BLaER1 treated with 17β-estradiol and CSF1 and Interleukin-3, amounts not matched to agents 10 nM and 100 nM (cell line): ENCODE data around the gene PDYN.

ENCODE experiments used
- H3K27ac ChIP-seq, 11 experiments: shearing (Covaris generic); formaldehyde crosslinking; 2 replicates each; pipeline ENCODE4 v1.8.1; 2022
- H3K27me3 ChIP-seq, 11 experiments: shearing (Covaris generic); formaldehyde crosslinking; 2 replicates each; pipeline ENCODE4 v1.8.1; 2022
- H3K36me3 ChIP-seq, 11 experiments: shearing (Covaris generic); formaldehyde crosslinking; 2 replicates each; pipeline ENCODE4 v1.8.1; 2022
- H3K4me1 ChIP-seq, 10 experiments: shearing (Covaris generic); formaldehyde crosslinking; 2 replicates each; pipeline ENCODE4 v1.8.1; 2022
- H3K4me2 ChIP-seq, 11 experiments: shearing (Covaris generic); formaldehyde crosslinking; 2 replicates each; pipeline ENCODE4 v1.8.1; 2022
- H3K4me3 ChIP-seq, 10 experiments: shearing (Covaris generic); formaldehyde crosslinking; 2 replicates each; pipeline ENCODE4 v1.8.1; 2022
- H3K9ac ChIP-seq, 11 experiments: shearing (Covaris generic); formaldehyde crosslinking; 2 replicates each; pipeline ENCODE4 v1.8.1; 2022
- H3K9me3 ChIP-seq, 11 experiments: shearing (Covaris generic); formaldehyde crosslinking; replicated peaks in 1 of 11; 2 replicates each; pipeline ENCODE4 v1.8.1; 2022
- H4K20me1 ChIP-seq, 11 experiments: shearing (Covaris generic); formaldehyde crosslinking; 2 replicates each; pipeline ENCODE4 v1.8.1; 2022
- Cebpa-rat ChIP-seq, 11 experiments: shearing (Covaris generic); IDR thresholded peaks; 2 replicates each; pipeline ENCODE4 v1.8.1; 2022

Gene PDYN

GRCh38 chr20:1975291-1975690, 18.6 kb downstream of the PDYN start:
- Histone ChIP-seq H3K27ac (no peak overlapping the region), H3K4me3 (no peak overlapping the region), H3K9me3 (no peaks in the 10 kb centered on the region), H3K4me1 (peaks cover 0 to 6% (median 5%) of the 10 kb centered on the region in 10 experiments; a peak in 8 of 20 replicates), H3K9ac (no peak overlapping the region), H3K4me2 (no peak overlapping the region), H3K36me3 (no peaks in the 10 kb centered on the region), H3K27me3 (no peaks in the 10 kb centered on the region), H4K20me1 (no peaks in the 10 kb centered on the region; a peak in 1 of 22 replicates)
- no peak for TF ChIP-seq Cebpa-rat (IDR thresholded peaks at IDR 0.05)

- H3K27ac ChIP-seq, result no peak overlapping the region
- no peaks in the 10 kb centered on the region for H3K27me3 ChIP-seq
- TF ChIP-seq Cebpa-rat (IDR thresholded peaks at IDR 0.05), result no peak
- no peaks in the 10 kb centered on the region for H4K20me1 ChIP-seq
- no peak overlapping the region for H3K9ac ChIP-seq
- H3K4me2 ChIP-seq, result no peak overlapping the region
- no peaks in the 10 kb centered on the region for H3K9me3 ChIP-seq
- no peaks in the 10 kb centered on the region for H3K36me3 ChIP-seq
- no peak overlapping the region for H3K4me3 ChIP-seq
- H3K4me1 ChIP-seq, result peaks cover 2 to 14% (median 6%) of the 10 kb centered on the region in 10 experiments; a peak in 13 of 20 replicates
These were observed 20.0 kb downstream of the PDYN start for GRCh38 chr20:1973601-1974440.

GRCh38 chr20:1971893-1972586, 21.8 kb downstream of the PDYN start:
- Histone ChIP-seq H3K9me3 (no peaks in the 10 kb centered on the region), H3K27me3 (no peaks in the 10 kb centered on the region), H3K4me2 (peak overlapping the region in 5 of 11 experiments; percentile 5 to 33 (median 24); a peak in 4 of 22 replicates), H3K4me1 (peaks cover 4 to 29% (median 12%) of the 10 kb centered on the region in 10 experiments; a peak in 16 of 20 replicates), H3K27ac (no peak overlapping the region), H3K36me3 (no peaks in the 10 kb centered on the region), H4K20me1 (no peaks in the 10 kb centered on the region), H3K9ac (no peak overlapping the region), H3K4me3 (no peak overlapping the region)
- 0 out of 22 replicates have a peak, but pooled peaks of 1 of the 11 experiments have one; percentile 11 for TF ChIP-seq Cebpa-rat (IDR thresholded peaks at IDR 0.05)

GRCh38 chr20:1968964-1969363, 24.9 kb downstream of the PDYN start:
- Histone ChIP-seq H3K36me3 (no peaks in the 10 kb centered on the region), H3K9ac (no peak overlapping the region), H3K27me3 (no peaks in the 10 kb centered on the region), H3K4me2 (peak overlapping the region in 6 of 11 experiments; percentile 52 to 96 (median 94); a peak in 8 of 22 replicates), H3K9me3 (no peaks in the 10 kb centered on the region), H3K4me1 (peaks cover 27 to 59% (median 42%) of the 10 kb centered on the region in 10 experiments), H4K20me1 (no peaks in the 10 kb centered on the region), H3K27ac (no peak overlapping the region), H3K4me3 (no peak overlapping the region)
- no peak for TF ChIP-seq Cebpa-rat (IDR thresholded peaks at IDR 0.05)

- H3K9me3 ChIP-seq, result no peaks in the 10 kb centered on the region; a peak in 1 of 22 replicates
- H3K4me2 ChIP-seq, result peak overlapping the region; percentile 64 to 97 (median 90)
- H3K9ac ChIP-seq, result peak overlapping the region; percentile 54 to 76 (median 74)
- peak overlapping the region in 9 of 10 experiments; percentile 28 to 63 (median 46); a peak in 18 of 20 replicates for H3K4me3 ChIP-seq
- H3K27me3 ChIP-seq, result no peaks in the 10 kb centered on the region
- TF ChIP-seq Cebpa-rat (IDR thresholded peaks at IDR 0.05), result peak; percentile 47 to 91 (median 82); a peak in 19 of 22 replicates
- H3K27ac ChIP-seq, result peak overlapping the region; percentile 60 to 89 (median 87); a peak in 21 of 22 replicates
- H4K20me1 ChIP-seq, result no peaks in the 10 kb centered on the region
- H3K36me3 ChIP-seq, result no peaks in the 10 kb centered on the region
- peaks cover 33 to 87% (median 56%) of the 10 kb centered on the region in 10 experiments for H3K4me1 ChIP-seq
These were observed 28.1 kb downstream of the PDYN start for GRCh38 chr20:1965520-1966351.

- Histone ChIP-seq H3K4me1 (peaks cover 33 to 87% (median 56%) of the 10 kb centered on the region in 10 experiments), H3K36me3 (no peaks in the 10 kb centered on the region), H3K4me3 (peak overlapping the region in 9 of 10 experiments; percentile 28 to 63 (median 46); a peak in 14 of 20 replicates), H3K4me2 (peak overlapping the region; percentile 64 to 97 (median 90)), H3K27ac (peak overlapping the region; percentile 60 to 89 (median 87)), H4K20me1 (no peaks in the 10 kb centered on the region), H3K9ac (peak overlapping the region; percentile 54 to 76 (median 74); a peak in 21 of 22 replicates), H3K9me3 (peaks cover 0 to 6% (median 0%) of the 10 kb centered on the region in 11 experiments; a peak in 3 of 22 replicates), H3K27me3 (no peaks in the 10 kb centered on the region)
- TF ChIP-seq Cebpa-rat (IDR thresholded peaks at IDR 0.05), result no peak
These were observed 29.0 kb downstream of the PDYN start for GRCh38 chr20:1964659-1965405.

GRCh38 chr20:1964061-1964460, 29.8 kb downstream of the PDYN start:
- Histone ChIP-seq H3K36me3 (no peaks in the 10 kb centered on the region), H3K9ac (peak overlapping the region in 6 of 11 experiments; percentile 68 to 76 (median 74); a peak in 9 of 22 replicates), H3K27ac (peak overlapping the region; percentile 60 to 89 (median 87); a peak in 20 of 22 replicates), H3K4me2 (peak overlapping the region; percentile 64 to 97 (median 90)), H3K4me1 (peaks cover 33 to 82% (median 56%) of the 10 kb centered on the region in 10 experiments), H4K20me1 (no peaks in the 10 kb centered on the region), H3K9me3 (peaks cover 0 to 9% (median 0%) of the 10 kb centered on the region in 11 experiments; a peak in 3 of 22 replicates), H3K27me3 (no peaks in the 10 kb centered on the region), H3K4me3 (no peak overlapping the region)
- 0 out of 22 replicates have a peak, but pooled peaks of 1 of the 11 experiments have one; percentile 15 for TF ChIP-seq Cebpa-rat (IDR thresholded peaks at IDR 0.05)
